Ectodermal cell (in vitro differentiated cells): ENCODE results near the gene RAPGEF4.

Experiments used
- H3K27ac ChIP-seq: 2 replicates; pipeline ENCODE4 v1.7.0; 2013; ENCODE audit warnings: mild to moderate bottlenecking, low read depth, low read length; ENCODE audit not compliant: insufficient read depth, poor library complexity, severe bottlenecking
- H3K27me3 ChIP-seq: 2 replicates; pipeline ENCODE4 v1.7.0; 2013; ENCODE audit warnings: mild to moderate bottlenecking, low read length; ENCODE audit not compliant: insufficient read depth, control insufficient read depth, poor library complexity, severe bottlenecking
- H3K36me3 ChIP-seq: one replicate; pipeline ENCODE4 v1.7.0; 2013; ENCODE audit warnings: low read length; ENCODE audit not compliant: control insufficient read depth, insufficient read depth
- H3K4me1 ChIP-seq: one replicate; pipeline ENCODE4 v1.7.0; 2013; ENCODE audit warnings: low read length; ENCODE audit not compliant: control insufficient read depth, insufficient read depth
- H3K4me3 ChIP-seq: 2 replicates; pipeline ENCODE4 v1.7.0; 2013; ENCODE audit warnings: low read depth, low read length, control low read depth; ENCODE audit not compliant: insufficient read depth
- H3K9me3 ChIP-seq: 2 replicates; pipeline ENCODE4 v1.7.0; 2013; ENCODE audit warnings: mild to moderate bottlenecking, low read length, moderate library complexity; ENCODE audit not compliant: control insufficient read depth
- WGBS, 2 experiments: methylation state at CpG; one replicate each; pipeline ENCODE4 v1.1.7; 2013; ENCODE audit warnings: missing lambda C conversion rate in 2 of 2; 5-methylcytosine and 5-hydroxymethylcytosine counted together

RAPGEF4 gene

DNA sequence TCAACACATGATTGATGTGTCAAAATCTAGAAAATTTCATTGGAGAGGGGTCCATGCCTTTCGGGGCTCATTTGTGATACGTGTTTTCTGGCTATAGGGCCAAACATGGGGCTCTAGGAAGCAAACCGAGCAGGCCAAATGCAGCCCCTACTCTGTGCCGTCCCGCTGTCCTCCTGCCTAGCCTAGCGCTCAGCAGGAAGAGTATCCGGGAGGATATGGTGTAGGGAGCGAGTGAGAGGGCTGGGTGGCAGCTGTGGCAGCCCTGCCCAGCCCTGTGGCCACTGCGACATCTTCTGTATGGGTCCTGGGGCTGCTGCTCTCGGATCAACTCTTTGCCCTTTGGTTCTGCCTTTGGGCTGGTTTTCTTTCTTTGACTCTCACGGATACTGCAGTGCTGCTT lies 219.9 kb downstream of the RAPGEF4 start:
- no peak overlapping the region for H3K4me3 ChIP-seq
- WGBS, 2 experiments: 78 to 80% methylated on average over 11 of the region's 11 CpGs
- H3K27me3 ChIP-seq: no peaks in the 10 kb centered on the region
- no peak overlapping the region for H3K27ac ChIP-seq
- no peaks in the 10 kb centered on the region for H3K9me3 ChIP-seq
- H3K36me3 ChIP-seq: no peaks in the 10 kb centered on the region
- no peaks in the 10 kb centered on the region for H3K4me1 ChIP-seq

DNA sequence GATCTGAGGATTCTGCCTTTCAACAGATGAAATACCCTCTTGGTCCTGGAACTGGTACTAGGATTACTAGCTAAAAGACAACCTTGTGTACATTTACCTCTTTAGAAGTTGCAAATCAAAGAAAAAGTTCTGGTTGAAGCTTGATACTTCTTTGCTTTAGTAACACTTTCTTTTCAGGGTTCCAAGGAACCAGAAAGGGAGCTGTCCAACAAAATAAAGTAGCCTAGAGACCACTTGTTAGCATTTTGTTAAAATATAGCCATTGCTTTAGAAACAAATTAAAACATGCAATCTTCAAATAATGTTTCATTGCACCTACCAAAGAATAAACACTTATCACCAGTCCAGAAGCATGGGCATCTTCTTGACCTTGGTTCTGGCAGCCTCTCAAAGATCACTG lies 222.1 kb downstream of the RAPGEF4 start:
- Histone ChIP-seq H3K27me3 (no peaks in the 10 kb centered on the region), H3K4me1 (no peaks in the 10 kb centered on the region), H3K36me3 (no peaks in the 10 kb centered on the region), H3K27ac (no peak overlapping the region), H3K4me3 (no peak overlapping the region), H3K9me3 (no peaks in the 10 kb centered on the region)

DNA sequence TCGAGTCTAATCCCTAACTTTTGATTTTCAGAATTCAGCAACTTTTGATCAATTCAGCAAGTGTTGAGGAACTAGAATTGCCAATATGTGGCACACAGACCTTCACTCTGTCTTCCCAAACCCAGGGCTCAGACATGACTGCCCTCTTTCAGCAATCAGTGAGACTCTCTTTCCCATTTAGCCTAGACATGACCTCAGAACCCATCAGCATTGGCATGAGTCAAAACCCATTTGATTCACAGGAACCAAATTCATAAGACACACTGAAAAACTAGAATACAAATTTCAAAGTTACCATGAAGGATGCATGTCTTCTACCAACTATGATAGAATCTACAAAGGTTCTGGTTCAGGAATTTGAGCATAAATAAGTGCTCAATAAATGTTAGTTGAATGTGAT lies 226.4 kb downstream of the RAPGEF4 start:
- no peaks in the 10 kb centered on the region for H3K9me3 ChIP-seq
- H3K4me1 ChIP-seq: no peaks in the 10 kb centered on the region
- WGBS, 2 experiments: 92 to 93% methylated on average over 1 of the region's 1 CpG
- H3K27me3 ChIP-seq: no peaks in the 10 kb centered on the region
- H3K27ac ChIP-seq: no peak overlapping the region
- no peak overlapping the region for H3K4me3 ChIP-seq
- no peaks in the 10 kb centered on the region for H3K36me3 ChIP-seq

DNA sequence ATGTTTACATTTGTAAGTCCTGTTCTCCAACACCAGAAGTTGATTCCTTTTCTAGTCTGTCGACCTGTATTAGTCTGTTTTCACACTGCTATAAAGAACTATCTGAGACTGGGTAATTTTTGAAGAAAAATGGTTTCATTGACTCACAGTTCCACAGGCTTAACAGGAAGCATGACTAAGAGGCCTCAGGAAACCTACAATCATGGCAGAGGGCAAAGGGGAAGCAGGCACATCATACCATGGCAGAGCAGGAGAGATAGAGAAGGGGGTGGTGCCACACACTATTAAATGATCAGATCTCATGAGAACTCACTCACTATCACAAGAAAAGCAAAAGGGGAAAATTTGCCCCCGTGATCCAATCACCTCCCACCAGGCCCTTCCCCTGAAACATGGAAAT lies 227.2 kb downstream of the RAPGEF4 start:
- H3K9me3 ChIP-seq: no peaks in the 10 kb centered on the region
- WGBS, 2 experiments: 70% methylated on average over 2 of the region's 2 CpGs; no CpG with 5 or more reads in 1 of the 2 experiments

DNA sequence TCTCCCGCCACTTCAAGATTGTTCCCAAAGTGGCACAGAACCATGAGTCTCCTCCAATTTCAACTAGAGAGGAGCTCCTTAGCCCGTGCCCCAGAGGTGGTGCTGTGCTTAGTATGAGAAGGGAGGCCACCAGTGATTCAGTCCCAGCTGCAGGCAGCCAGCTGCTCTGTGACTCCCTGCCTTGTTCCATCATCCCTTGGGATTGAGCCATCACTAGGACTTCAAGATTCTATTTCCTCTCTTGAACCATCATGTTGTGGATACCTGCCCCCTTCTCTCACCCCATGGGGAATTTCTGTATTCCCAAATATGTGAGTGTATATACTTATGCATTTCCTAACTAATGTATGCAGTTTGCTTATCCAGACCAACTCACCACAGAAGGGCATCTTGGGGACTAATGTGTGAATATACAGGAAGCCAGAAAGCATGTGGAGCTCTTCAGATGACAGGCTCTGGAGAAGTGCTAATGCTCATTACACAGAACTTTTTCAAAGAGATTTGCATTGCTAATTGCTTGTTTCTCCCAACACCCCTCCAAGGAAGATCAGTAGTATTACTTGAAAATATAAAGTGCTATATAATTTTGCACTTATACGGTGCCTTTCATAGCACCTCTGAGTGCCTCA lies 229.0 kb downstream of the RAPGEF4 start:
- Histone ChIP-seq H3K36me3 (no peaks in the 10 kb centered on the region), H3K27me3 (no peaks in the 10 kb centered on the region), H3K4me3 (no peak overlapping the region), H3K4me1 (no peaks in the 10 kb centered on the region), H3K9me3 (no peaks in the 10 kb centered on the region), H3K27ac (no peak overlapping the region)
- WGBS, 2 experiments: 94% methylated on average over 3 of the region's 3 CpGs

More for the DNA sequence above, 227.2 kb downstream of the RAPGEF4 start:
- no peaks in the 10 kb centered on the region for H3K36me3 ChIP-seq
- no peaks in the 10 kb centered on the region for H3K27me3 ChIP-seq
- no peak overlapping the region for H3K27ac ChIP-seq
- no peaks in the 10 kb centered on the region for H3K4me1 ChIP-seq
- H3K4me3 ChIP-seq: no peak overlapping the region

DNA sequence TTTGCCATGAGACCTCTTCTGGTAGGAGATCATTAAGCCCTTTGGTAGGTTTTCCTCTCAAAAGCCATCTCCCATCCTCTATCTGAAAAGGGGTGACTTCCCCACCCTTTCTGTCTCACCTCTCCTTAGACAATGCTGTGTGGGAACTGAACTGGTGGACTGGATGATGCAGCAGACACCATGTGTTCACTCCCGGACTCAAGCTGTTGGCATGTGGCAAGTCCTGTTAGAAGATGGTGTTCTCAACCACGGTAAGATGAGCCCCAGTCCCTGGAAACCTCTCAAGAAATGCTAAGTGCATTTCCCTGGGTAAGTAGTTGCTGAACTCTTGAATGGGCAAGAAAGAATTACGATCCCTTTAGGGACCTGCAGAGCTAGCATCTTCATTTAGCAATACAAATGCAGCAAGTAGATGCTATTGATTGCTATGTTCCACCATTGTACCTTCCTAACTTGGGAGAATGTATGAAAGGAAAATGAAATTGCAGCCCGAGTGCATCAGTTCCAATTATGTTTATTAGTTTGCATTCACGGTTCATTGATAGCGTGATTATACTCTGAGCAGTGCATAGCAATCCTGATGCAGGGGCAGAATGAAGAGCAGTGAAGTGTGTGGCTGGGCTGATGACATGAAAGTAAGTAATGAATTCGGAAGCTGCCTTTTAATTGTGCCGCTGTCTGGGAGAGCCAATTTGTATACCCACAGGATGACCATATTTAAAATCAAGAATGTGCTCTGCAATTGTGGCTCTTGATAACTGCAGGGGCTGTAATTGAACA lies 230.0 kb downstream of the RAPGEF4 start:
- Histone ChIP-seq H3K9me3 (no peaks in the 10 kb centered on the region), H3K27me3 (no peaks in the 10 kb centered on the region), H3K4me1 (no peaks in the 10 kb centered on the region), H3K4me3 (no peak overlapping the region), H3K36me3 (no peaks in the 10 kb centered on the region), H3K27ac (no peak overlapping the region)
- WGBS, 2 experiments: 91 to 95% methylated on average over 8 of the region's 8 CpGs

DNA sequence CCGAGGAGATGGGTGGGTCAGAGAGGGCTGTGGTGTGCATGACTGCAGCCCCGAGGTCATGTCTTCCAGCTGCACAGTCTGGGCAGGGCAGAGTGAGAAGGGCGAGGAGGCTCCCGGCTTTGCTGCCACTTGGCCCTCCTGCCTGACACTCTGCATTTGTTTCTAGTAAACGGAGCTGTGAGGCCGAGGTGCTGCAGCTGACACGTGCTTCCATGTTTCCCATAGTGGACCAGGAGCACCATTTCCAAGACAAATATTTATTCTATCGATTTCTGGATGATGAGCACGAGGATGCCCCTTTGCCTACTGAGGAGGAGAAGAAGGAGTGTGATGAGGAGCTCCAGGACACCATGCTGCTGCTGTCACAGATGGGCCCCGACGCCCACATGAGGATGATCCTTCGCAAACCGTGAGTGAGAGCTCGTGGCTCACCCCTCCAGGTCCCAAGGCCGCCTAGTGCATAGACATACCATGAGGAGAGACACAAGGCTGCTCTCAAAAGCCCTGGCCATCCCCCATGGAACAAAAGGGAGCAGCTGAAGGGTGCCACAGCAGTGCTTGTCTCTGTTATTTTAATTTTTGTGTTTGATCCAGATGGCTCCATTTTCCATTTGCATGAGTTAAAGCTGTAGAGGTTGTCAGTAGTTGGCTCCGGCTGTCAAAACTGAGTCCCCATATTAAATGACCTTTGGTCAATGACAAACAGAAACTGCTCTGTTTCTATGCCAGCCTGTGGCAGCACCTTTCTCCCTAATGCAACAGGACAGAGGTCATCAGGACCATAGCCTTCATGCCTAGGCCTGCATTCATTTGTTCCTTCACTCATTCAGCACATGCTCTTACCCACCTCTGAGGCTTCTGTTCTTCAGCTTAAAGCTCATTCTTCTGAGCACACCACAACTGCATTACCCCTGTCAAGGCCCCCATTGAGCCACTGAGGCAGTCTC lies 231.7 kb downstream of the RAPGEF4 start:
- no peaks in the 10 kb centered on the region for H3K4me1 ChIP-seq
- WGBS, 2 experiments: 93% methylated on average over 16 of the region's 16 CpGs
- no peak overlapping the region for H3K27ac ChIP-seq
- no peaks in the 10 kb centered on the region for H3K36me3 ChIP-seq
- no peaks in the 10 kb centered on the region for H3K27me3 ChIP-seq
- no peaks in the 10 kb centered on the region for H3K9me3 ChIP-seq
- H3K4me3 ChIP-seq: no peak overlapping the region

DNA sequence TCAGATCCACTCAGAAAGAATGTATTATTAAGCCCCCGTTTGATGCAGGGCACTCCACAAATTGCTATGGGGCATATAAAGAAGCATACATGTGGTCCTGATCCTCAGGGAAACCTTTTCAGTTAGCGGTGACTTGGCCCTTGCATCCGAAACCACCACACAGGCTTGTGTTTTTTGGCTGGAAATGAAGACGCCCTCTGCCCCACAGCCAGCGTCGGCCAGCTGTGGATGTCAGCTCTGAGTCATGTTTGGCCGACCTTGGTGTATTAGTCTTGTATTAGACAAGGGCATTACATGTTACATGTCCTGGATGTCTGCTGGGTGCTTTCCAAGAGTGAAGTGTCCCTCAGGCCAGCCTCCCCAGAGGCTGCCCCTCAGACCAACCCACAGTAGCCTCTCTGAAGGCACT lies 232.4 kb downstream of the RAPGEF4 start:
- Histone ChIP-seq H3K36me3 (no peaks in the 10 kb centered on the region), H3K27me3 (no peaks in the 10 kb centered on the region), H3K9me3 (no peaks in the 10 kb centered on the region), H3K27ac (no peak overlapping the region), H3K4me1 (no peaks in the 10 kb centered on the region), H3K4me3 (no peak overlapping the region)
- WGBS, 2 experiments: 93 to 95% methylated on average over 7 of the region's 7 CpGs

DNA sequence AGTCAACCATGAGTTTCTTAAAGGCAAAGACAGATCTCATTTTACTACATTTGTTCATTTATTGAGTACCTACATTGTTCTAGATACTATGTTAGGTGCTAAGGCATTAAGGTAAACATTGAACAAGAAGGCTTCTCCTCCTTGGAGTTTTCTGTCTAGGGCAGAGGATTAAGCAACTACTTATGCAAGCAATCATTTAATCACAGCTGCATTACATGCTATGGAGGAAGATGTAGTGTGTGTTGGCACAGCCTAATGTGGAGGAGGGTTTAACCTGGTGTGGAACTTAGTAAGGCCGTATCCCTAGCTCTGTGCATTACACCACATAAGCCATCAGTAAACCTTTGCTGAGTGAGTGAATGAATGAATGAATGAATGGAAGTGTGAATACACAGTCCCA lies 233.5 kb downstream of the RAPGEF4 start:
- Histone ChIP-seq H3K27me3 (no peaks in the 10 kb centered on the region), H3K4me1 (no peaks in the 10 kb centered on the region), H3K9me3 (no peaks in the 10 kb centered on the region), H3K36me3 (no peaks in the 10 kb centered on the region), H3K4me3 (no peak overlapping the region), H3K27ac (no peak overlapping the region)
- WGBS, 2 experiments: 91% methylated on average over 1 of the region's 1 CpG; no CpG with 5 or more reads in 1 of the 2 experiments

DNA sequence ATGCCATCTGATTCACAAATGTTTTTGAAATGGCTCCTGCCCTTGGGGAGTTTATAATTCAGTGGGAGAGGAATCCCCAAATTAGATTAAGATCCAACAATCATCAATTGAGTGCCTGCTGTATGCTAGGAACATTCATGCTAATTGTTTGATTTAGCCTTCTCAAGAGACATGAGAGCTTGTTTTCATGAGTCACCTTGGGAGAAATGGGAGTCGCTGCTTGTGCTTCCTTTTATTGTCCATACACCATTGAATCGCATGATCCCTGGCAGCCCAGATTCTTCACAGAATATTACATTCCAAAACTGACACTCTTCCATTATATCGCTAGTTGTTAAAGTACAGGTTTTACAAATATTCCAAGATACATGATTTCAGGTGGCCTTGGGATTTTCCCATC lies 234.0 kb downstream of the RAPGEF4 start:
- H3K36me3 ChIP-seq: no peaks in the 10 kb centered on the region
- H3K4me1 ChIP-seq: no peaks in the 10 kb centered on the region
- no peak overlapping the region for H3K4me3 ChIP-seq
- H3K9me3 ChIP-seq: no peaks in the 10 kb centered on the region
- no peaks in the 10 kb centered on the region for H3K27me3 ChIP-seq
- WGBS, 2 experiments: 90 to 97% methylated on average over 3 of the region's 3 CpGs
- H3K27ac ChIP-seq: no peak overlapping the region
